HepG2 (cell line): ENCODE results near the gene FAM170B.

Experiments
- DNMT3B ChIP-seq: conservative IDR thresholded peaks from 2 replicates; pipeline ENCODE4 v1.6.1; 2016; ENCODE audit warnings: missing biosample characterization, control low read depth
- NBN ChIP-seq: fragments of 450-650 bp; conservative IDR thresholded peaks from 2 replicates; pipeline ENCODE4 v1.6.1; 2017
- NR2F2 ChIP-seq: IDR thresholded peaks from 2 replicates; pipeline ENCODE4 v1.6.1; 2012; ENCODE audit warnings: low read depth, inconsistent platforms, borderline replicate concordance
- POLR2A ChIP-seq, 2 experiments: IDR thresholded peaks; 2 replicates each; pipeline ENCODE4 v1.6.1; 2011; ENCODE audit warnings: low read depth in 2 of 2, low read length in 2 of 2, mild to moderate bottlenecking in 1 of 2, moderate library complexity in 1 of 2; ENCODE audit not compliant: insufficient read depth in 1 of 2
- ZC3H4 ChIP-seq: sonication (generic); formaldehyde crosslinking; IDR thresholded peaks from 2 replicates; pipeline ENCODE4 v1.4.0; 2020; ENCODE audit warnings: missing genetic modification reagents, borderline replicate concordance
- ZNF883 ChIP-seq: sonication (generic); formaldehyde crosslinking; IDR thresholded peaks from 2 replicates; pipeline ENCODE4 v1.5.1; 2020; ENCODE audit warnings: mild to moderate bottlenecking, missing genetic modification reagents; ENCODE audit errors: not compliant biosample characterization
- TF ChIP-seq, protein P1 (sequence below): IDR thresholded peaks from 2 replicates; pipeline ENCODE4 v1.4.0; 2020; ENCODE audit warnings: mild to moderate bottlenecking, missing genetic modification reagents

GRCh38 chr10:49089152-49089551 lies 44.7 kb downstream of the FAM170B start:
- no peak for TF ChIP-seq NR2F2
- no peak for TF ChIP-seq DNMT3B (CRISPR knock-in tag)
- no peak for TF ChIP-seq POLR2A (IDR thresholded peaks at IDR 0.05; ENCODE audit: insufficient read depth in 1 of 2, low read depth in 2 of 2, low read length in 2 of 2)
- TF ChIP-seq, protein P1, sequence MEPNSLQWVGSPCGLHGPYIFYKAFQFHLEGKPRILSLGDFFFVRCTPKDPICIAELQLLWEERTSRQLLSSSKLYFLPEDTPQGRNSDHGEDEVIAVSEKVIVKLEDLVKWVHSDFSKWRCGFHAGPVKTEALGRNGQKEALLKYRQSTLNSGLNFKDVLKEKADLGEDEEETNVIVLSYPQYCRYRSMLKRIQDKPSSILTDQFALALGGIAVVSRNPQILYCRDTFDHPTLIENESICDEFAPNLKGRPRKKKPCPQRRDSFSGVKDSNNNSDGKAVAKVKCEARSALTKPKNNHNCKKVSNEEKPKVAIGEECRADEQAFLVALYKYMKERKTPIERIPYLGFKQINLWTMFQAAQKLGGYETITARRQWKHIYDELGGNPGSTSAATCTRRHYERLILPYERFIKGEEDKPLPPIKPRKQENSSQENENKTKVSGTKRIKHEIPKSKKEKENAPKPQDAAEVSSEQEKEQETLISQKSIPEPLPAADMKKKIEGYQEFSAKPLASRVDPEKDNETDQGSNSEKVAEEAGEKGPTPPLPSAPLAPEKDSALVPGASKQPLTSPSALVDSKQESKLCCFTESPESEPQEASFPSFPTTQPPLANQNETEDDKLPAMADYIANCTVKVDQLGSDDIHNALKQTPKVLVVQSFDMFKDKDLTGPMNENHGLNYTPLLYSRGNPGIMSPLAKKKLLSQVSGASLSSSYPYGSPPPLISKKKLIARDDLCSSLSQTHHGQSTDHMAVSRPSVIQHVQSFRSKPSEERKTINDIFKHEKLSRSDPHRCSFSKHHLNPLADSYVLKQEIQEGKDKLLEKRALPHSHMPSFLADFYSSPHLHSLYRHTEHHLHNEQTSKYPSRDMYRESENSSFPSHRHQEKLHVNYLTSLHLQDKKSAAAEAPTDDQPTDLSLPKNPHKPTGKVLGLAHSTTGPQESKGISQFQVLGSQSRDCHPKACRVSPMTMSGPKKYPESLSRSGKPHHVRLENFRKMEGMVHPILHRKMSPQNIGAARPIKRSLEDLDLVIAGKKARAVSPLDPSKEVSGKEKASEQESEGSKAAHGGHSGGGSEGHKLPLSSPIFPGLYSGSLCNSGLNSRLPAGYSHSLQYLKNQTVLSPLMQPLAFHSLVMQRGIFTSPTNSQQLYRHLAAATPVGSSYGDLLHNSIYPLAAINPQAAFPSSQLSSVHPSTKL (CRISPR knock-in tag) = no peak
- no peak for TF ChIP-seq ZC3H4
- TF ChIP-seq ZNF883 (CRISPR knock-in tag) = no peak
- no peak for TF ChIP-seq NBN
